ENCODE data around the gene TNFSF9. TPM values are rescaled to one million over a fixed set of nuclear protein-coding genes. Genes with fewer than 3 reads are reported as not detected.
A peak's percentile ranks its signal among the peaks of the same experiment; 100 is the strongest.

The TNFSF9 gene
- total RNA-seq, 4 donors from 2014 or later = 0.66 to 1.3 (median 1.2) TPM; not detected in 1

DNA sequence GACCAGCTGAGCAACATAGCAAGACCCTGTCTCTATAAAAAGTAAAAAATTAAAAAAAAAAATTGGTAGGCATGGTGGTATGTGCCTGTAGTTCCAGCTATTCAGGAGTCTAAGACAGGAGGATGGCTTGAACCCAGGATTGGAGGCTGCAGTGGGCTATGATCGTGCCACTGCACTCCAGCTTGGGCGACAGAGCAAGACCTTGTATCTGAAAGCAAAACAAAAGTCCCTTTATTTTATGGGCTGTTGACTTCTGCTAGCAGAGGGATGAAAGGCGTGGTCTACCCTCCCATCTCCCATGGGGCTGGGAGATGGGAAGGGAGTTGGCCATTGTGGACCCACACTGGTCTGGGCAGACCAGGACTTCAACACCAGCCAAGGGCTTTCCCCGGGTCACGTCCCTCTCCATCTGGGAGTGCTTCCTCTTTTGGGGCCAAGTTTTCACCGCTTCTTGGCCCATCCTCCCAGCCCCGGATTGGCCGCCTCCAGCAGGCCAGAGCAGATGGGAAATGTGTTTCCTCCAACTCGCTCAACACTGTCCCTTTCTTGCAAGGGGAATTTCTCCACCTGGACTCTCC lies 2.2 kb upstream of the TNFSF9 start:
- H3K4me1 ChIP-seq = peaks cover 0 to 48% (median 29%) of the 10 kb centered on the region in 4 donors
- TF ChIP-seq POLR2A (IDR thresholded peaks at IDR 0.05) = no peak
- peak in 1 of 2 donors; percentile 67 for TF ChIP-seq EP300 (IDR thresholded peaks at IDR 0.05)
- peak in 1 of 2 donors; percentile 44 for DNase-seq (ENCODE audit: low spot score in 2 of 2)
- H3K9me3 ChIP-seq = no peaks in the 10 kb centered on the region
- peaks cover 0 to 20% of the 10 kb centered on the region in 2 donors for H3K27me3 ChIP-seq
- H3K4me3 ChIP-seq = no peak overlapping the region
- 13 to 24% methylated on average over 9 of the region's 9 CpGs for WGBS, 2 donors
- peak overlapping the region in 2 of 4 donors; percentile 34 to 64 for H3K27ac ChIP-seq
- H3K36me3 ChIP-seq = no peaks in the 10 kb centered on the region

DNA sequence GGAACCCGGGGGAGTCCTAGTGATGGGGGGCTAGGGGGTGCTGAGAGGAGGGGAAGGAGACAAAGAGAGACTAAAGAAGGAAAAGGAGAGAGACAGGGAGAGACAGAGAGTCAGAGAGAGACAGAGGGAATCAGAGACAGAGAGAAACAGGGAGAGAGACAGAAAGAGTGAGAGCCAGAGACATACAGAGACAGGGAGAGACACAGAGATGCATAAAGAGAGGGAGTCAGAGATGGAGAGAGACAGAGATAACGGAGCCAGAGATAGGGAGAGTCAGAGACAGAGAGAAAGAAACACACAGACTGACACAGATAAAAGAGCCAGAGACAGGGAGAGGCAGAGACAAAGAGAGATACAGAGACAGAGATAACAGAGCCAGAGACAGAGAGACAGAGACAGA lies 1.5 kb upstream of the TNFSF9 start:
- TF ChIP-seq POLR2A (IDR thresholded peaks at IDR 0.05) (no peak), EP300 (IDR thresholded peaks at IDR 0.05) (no peak)
- TF ChIP-seq, protein P1, sequence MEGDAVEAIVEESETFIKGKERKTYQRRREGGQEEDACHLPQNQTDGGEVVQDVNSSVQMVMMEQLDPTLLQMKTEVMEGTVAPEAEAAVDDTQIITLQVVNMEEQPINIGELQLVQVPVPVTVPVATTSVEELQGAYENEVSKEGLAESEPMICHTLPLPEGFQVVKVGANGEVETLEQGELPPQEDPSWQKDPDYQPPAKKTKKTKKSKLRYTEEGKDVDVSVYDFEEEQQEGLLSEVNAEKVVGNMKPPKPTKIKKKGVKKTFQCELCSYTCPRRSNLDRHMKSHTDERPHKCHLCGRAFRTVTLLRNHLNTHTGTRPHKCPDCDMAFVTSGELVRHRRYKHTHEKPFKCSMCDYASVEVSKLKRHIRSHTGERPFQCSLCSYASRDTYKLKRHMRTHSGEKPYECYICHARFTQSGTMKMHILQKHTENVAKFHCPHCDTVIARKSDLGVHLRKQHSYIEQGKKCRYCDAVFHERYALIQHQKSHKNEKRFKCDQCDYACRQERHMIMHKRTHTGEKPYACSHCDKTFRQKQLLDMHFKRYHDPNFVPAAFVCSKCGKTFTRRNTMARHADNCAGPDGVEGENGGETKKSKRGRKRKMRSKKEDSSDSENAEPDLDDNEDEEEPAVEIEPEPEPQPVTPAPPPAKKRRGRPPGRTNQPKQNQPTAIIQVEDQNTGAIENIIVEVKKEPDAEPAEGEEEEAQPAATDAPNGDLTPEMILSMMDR (IDR thresholded peaks at IDR 0.05) = no peak
- 53 to 56% methylated on average over 2 of the region's 2 CpGs for WGBS, 2 donors

DNA sequence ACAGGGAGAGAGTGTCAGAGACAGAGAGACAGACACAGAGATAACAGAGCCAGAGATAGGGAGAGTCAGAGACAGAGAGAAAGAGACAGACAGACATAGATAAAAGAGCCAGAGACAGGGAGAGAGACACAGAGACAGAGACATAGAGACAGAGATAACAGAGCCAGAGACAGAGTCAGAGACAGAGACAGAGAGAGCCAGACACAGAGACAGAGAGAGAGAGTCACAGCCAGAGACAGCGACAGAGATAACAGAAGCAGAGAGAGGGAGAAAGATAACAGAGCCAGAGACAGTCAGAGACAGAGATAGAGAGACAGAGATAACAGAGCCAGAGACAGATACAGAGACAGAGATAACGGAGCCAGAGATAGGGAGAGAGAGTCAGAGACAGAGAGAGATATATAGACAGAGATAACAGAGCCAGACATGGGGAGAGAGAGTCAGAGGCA lies 865 bp upstream of the TNFSF9 start:
- Histone ChIP-seq H3K4me3 (peak overlapping the region; percentile 42 to 62 (median 56)), H3K9me3 (no peaks in the 10 kb centered on the region), H3K36me3 (peaks cover 0 to 6% (median 0%) of the 10 kb centered on the region in 3 donors), H3K27ac (peak overlapping the region in 3 of 4 donors; percentile 68 to 85 (median 81)), H3K4me1 (peaks cover 0 to 48% (median 29%) of the 10 kb centered on the region in 4 donors), H3K27me3 (peaks cover 0 to 31% of the 10 kb centered on the region in 2 donors)
- 77 to 82% methylated on average over 2 of the region's 2 CpGs for WGBS, 2 donors
- TF ChIP-seq POLR2A (IDR thresholded peaks at IDR 0.05) (no peak), EP300 (IDR thresholded peaks at IDR 0.05) (no peak)
- TF ChIP-seq, protein P1 (IDR thresholded peaks at IDR 0.05) = no peak
- no peak for DNase-seq (ENCODE audit: low spot score in 2 of 2)

More for the DNA sequence above, 1.5 kb upstream of the TNFSF9 start:
- no peak for DNase-seq (ENCODE audit: low spot score in 2 of 2)
- no peak overlapping the region for H3K4me3 ChIP-seq
- H3K9me3 ChIP-seq = no peaks in the 10 kb centered on the region
- H3K27ac ChIP-seq = peak overlapping the region in 2 of 4 donors; percentile 34 to 64
- H3K36me3 ChIP-seq = peaks cover 0 to under 1% (median 0%) of the 10 kb centered on the region in 3 donors
- peaks cover 0 to 48% (median 29%) of the 10 kb centered on the region in 4 donors for H3K4me1 ChIP-seq
- peaks cover 0 to 26% of the 10 kb centered on the region in 2 donors for H3K27me3 ChIP-seq

DNA sequence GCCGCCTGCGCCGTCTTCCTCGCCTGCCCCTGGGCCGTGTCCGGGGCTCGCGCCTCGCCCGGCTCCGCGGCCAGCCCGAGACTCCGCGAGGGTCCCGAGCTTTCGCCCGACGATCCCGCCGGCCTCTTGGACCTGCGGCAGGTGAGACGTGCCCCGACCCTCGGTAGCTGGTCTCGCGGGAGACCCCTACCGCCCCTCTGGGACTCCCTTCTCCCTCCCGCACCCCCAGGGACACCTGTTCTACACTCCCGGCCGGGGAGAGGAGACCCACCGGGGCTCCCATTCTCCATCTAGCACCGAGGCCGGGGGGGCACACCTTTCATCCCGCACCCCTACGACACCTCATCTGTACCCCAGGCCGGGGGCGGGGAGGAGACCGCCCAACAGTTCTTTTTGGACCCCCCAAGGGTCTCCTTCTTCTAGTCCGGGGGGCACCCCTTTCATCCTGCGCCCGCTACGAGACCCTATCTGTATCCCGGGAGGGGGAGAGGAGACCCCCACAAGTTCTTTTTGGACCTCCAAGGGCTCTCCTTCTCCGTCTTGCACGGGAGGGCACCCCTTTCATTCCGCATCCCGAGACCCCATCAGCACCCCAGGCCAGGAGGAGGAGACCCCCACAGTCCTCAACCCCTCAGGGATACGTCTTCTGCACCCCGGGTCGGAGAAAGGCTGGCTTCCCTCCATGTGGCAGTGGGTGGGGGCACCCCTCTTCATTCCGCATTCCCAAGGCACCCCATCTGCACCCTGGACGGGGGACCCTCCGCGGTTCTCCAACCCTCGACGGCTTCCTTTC lies 533 bp downstream of the TNFSF9 start:
- TF ChIP-seq POLR2A (IDR thresholded peaks at IDR 0.05) = no peak
- TF ChIP-seq, protein P1 (IDR thresholded peaks at IDR 0.05) = peak in 1 of 5 experiments; percentile 6
- Histone ChIP-seq H3K27me3 (peaks cover 0 to 31% of the 10 kb centered on the region in 2 donors), H3K36me3 (peaks cover 0 to 13% (median 0%) of the 10 kb centered on the region in 3 donors), H3K4me1 (peaks cover 0 to 48% (median 30%) of the 10 kb centered on the region in 4 donors), H3K4me3 (peak overlapping the region; percentile 42 to 62 (median 56)), H3K27ac (peak overlapping the region in 3 of 4 donors; percentile 46 to 85 (median 68)), H3K9me3 (no peaks in the 10 kb centered on the region)
- no peak for DNase-seq (ENCODE audit: low spot score in 2 of 2)
- WGBS, 2 donors = 11 to 20% methylated on average over 30 to 42 of the region's 57 CpGs

DNA sequence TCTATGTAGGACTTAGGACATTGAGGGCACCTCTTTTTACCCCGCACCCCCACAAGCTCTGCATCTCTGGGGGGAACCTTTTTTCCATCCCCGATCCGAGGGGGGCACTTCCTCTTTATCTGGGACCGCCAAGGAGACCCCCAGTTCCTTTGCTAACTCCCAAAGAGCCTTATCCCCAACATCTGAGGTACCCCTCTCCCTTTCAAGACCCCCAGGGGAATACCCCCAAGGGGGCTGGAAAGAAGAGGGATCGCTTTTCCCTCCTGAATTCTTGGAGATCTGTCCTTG lies 1.1 kb downstream of the TNFSF9 start:
- Histone ChIP-seq H3K36me3 (peaks cover 0 to 13% (median 0%) of the 10 kb centered on the region in 3 donors), H3K4me3 (peak overlapping the region in 2 of 4 donors; percentile 53 to 62), H3K27me3 (peaks cover 0 to 31% of the 10 kb centered on the region in 2 donors), H3K9me3 (no peaks in the 10 kb centered on the region), H3K4me1 (peaks cover 0 to 48% (median 32%) of the 10 kb centered on the region in 4 donors), H3K27ac (peak overlapping the region in 1 of 4 donors; percentile 85)
- 44 to 54% methylated on average over 5 of the region's 5 CpGs for WGBS, 2 donors
- TF ChIP-seq EP300 (IDR thresholded peaks at IDR 0.05) (no peak), POLR2A (IDR thresholded peaks at IDR 0.05) (no peak)
- TF ChIP-seq, protein P1 (IDR thresholded peaks at IDR 0.05) = no peak
- DNase-seq (ENCODE audit: low spot score in 2 of 2) = no peak
